WTC11 (cell line): Measurements from ENCODE around the gene BRPF1. TPM values are rescaled to one million over a fixed set of nuclear protein-coding genes. Genes with fewer than 3 reads are reported as not detected.

Experiments
- ATAC-seq: fragments of 200-7000 bp; cut with Tn5 transposase; 2 replicates; pipeline ENCODE4 v1.10.0; 2021; ENCODE audit warnings: mild to moderate bottlenecking, moderate library complexity
- CTCF ChIA-PET: fragments of 300-600 bp; sonication (Branson Sonifier 250); formaldehyde crosslinking; loops from one replicate; lab custom pipeline; 2021; ENCODE audit warnings: antibody characterized with exemption; lab: Charles Lee
- POLR2A ChIA-PET: fragments of 350-600 bp; sonication (Branson Sonifier 250); formaldehyde crosslinking; loops from one replicate; lab custom pipeline; 2021; ENCODE audit warnings: antibody characterized with exemption; lab: Charles Lee
- DNase-seq: peaks from one replicate; pipeline ENCODE4 v3.0.0; 2021; ENCODE audit warnings: low spot score
- H3K27ac Mint-ChIP-seq: 2 replicates; pipeline ENCODE4 v1.8.0; 2021; ENCODE audit warnings: mixed read lengths
- H3K27me3 Mint-ChIP-seq: 2 replicates; pipeline ENCODE4 v1.8.0; 2021; ENCODE audit warnings: low read depth, mild to moderate bottlenecking, moderate library complexity, mixed read lengths
- H3K36me3 Mint-ChIP-seq: 2 replicates; pipeline ENCODE4 v1.8.0; 2021; ENCODE audit warnings: mixed read lengths
- H3K4me1 Mint-ChIP-seq: 2 replicates; pipeline ENCODE4 v1.8.0; 2022; ENCODE audit warnings: mixed read lengths
- H3K4me3 Mint-ChIP-seq: 2 replicates; pipeline ENCODE4 v1.8.0; 2021; ENCODE audit warnings: mild to moderate bottlenecking, moderate library complexity, mixed read lengths
- H3K9me3 Mint-ChIP-seq: 2 replicates; pipeline ENCODE4 v1.8.0; 2021; ENCODE audit warnings: mixed read lengths
- CDX4 ChIP-seq: fragments of 250-450 bp; sonication (Bioruptor Pico); IDR thresholded peaks from 2 replicates; pipeline ENCODE4 v1.9.0; 2021; ENCODE audit warnings: moderate library complexity, mild to moderate bottlenecking, inconsistent platforms, borderline replicate concordance
- CREB1 ChIP-seq: sonication (generic); formaldehyde crosslinking; IDR thresholded peaks from 2 replicates; pipeline ENCODE4 v1.8.0; 2023; ENCODE audit warnings: mild to moderate bottlenecking, missing genetic modification reagents
- E2F5 ChIP-seq: sonication (generic); formaldehyde crosslinking; IDR thresholded peaks from 2 replicates; pipeline ENCODE4 v1.8.1; 2022; ENCODE audit warnings: mild to moderate bottlenecking, moderate library complexity, missing genetic modification reagents
- FOXK1 ChIP-seq: sonication (generic); formaldehyde crosslinking; IDR thresholded peaks from 2 replicates; pipeline ENCODE4 v1.8.0; 2022; ENCODE audit warnings: mild to moderate bottlenecking, moderate library complexity, missing genetic modification reagents
- GTF2I ChIP-seq: fragments of 250-450 bp; sonication (Bioruptor Pico); conservative IDR thresholded peaks from 2 replicates; pipeline ENCODE4 v1.4.0; 2021; ENCODE audit warnings: mild to moderate bottlenecking
- IRF2 ChIP-seq: sonication (generic); formaldehyde crosslinking; IDR thresholded peaks from 2 replicates; pipeline ENCODE4 v1.8.0; 2022; ENCODE audit warnings: low read depth, missing genetic modification reagents, borderline replicate concordance
- KAT7 ChIP-seq: sonication (generic); formaldehyde crosslinking; IDR thresholded peaks from 2 replicates; pipeline ENCODE4 v1.8.1; 2023; ENCODE audit warnings: missing genetic modification reagents, mild to moderate bottlenecking, borderline replicate concordance
- NFYB ChIP-seq: sonication (generic); formaldehyde crosslinking; conservative IDR thresholded peaks from 2 replicates; pipeline ENCODE4 v1.8.0; 2022; ENCODE audit warnings: low read depth, missing genetic modification reagents
- SMAD4 ChIP-seq: sonication (generic); formaldehyde crosslinking; IDR thresholded peaks from 2 replicates; pipeline ENCODE4 v1.8.0; 2022; ENCODE audit warnings: mild to moderate bottlenecking, missing genetic modification reagents
- ZMAT4 ChIP-seq: fragments of 250-450 bp; sonication (Bioruptor Pico); IDR thresholded peaks from 2 replicates; pipeline ENCODE4 v1.9.0; 2021; ENCODE audit warnings: mild to moderate bottlenecking
- ZNF219 ChIP-seq: sonication (generic); formaldehyde crosslinking; IDR thresholded peaks from 2 replicates; pipeline ENCODE4 v1.8.0; 2023; ENCODE audit warnings: missing genetic modification reagents, mild to moderate bottlenecking, borderline replicate concordance
- ZNF281 ChIP-seq: sonication (generic); formaldehyde crosslinking; IDR thresholded peaks from 2 replicates; pipeline ENCODE4 v1.8.0; 2023; ENCODE audit warnings: mild to moderate bottlenecking, missing genetic modification reagents
- ZNF317 ChIP-seq: sonication (generic); formaldehyde crosslinking; IDR thresholded peaks from 2 replicates; pipeline ENCODE4 v1.8.1; 2023; ENCODE audit warnings: low read depth, mild to moderate bottlenecking, moderate library complexity, missing genetic modification reagents, borderline replicate concordance
- ZNF671 ChIP-seq: fragments of 250-450 bp; sonication (Bioruptor Pico); IDR thresholded peaks from 2 replicates; pipeline ENCODE4 v1.8.0; 2021; ENCODE audit warnings: mild to moderate bottlenecking
- total RNA-seq: library from RNA; stranded (reverse); gene quantifications from 3 replicates; pipeline ENCODE4 v1.2.3, GENCODE V29; 2021
- TF ChIP-seq, protein P1 (sequence below): sonication (generic); formaldehyde crosslinking; IDR thresholded peaks from 2 replicates; pipeline ENCODE4 v1.8.1; 2022; ENCODE audit warnings: missing genetic modification reagents, borderline replicate concordance
- TF ChIP-seq, protein P2 (sequence below): fragments of 250-450 bp; sonication (Bioruptor Pico); IDR thresholded peaks from 2 replicates; pipeline ENCODE4 v1.9.0; 2021; ENCODE audit warnings: mild to moderate bottlenecking, borderline replicate concordance
- TF ChIP-seq, protein P3 (sequence below): sonication (generic); formaldehyde crosslinking; IDR thresholded peaks from 2 replicates; pipeline ENCODE4 v1.8.1; 2023; ENCODE audit warnings: mild to moderate bottlenecking, moderate library complexity, missing genetic modification reagents
- TF ChIP-seq, protein P4 (sequence below): sonication (generic); formaldehyde crosslinking; conservative IDR thresholded peaks from 2 replicates; pipeline ENCODE4 v1.8.1; 2023; ENCODE audit warnings: mild to moderate bottlenecking, low read depth, missing genetic modification reagents, moderate library complexity

The BRPF1 gene
- total RNA-seq, 1 experiment from 2014 or later, result 22.8 TPM

GRCh38 chr3:9731206-9732079 lies at the start of gene BRPF1 (continued):
- TF ChIP-seq, protein P1, sequence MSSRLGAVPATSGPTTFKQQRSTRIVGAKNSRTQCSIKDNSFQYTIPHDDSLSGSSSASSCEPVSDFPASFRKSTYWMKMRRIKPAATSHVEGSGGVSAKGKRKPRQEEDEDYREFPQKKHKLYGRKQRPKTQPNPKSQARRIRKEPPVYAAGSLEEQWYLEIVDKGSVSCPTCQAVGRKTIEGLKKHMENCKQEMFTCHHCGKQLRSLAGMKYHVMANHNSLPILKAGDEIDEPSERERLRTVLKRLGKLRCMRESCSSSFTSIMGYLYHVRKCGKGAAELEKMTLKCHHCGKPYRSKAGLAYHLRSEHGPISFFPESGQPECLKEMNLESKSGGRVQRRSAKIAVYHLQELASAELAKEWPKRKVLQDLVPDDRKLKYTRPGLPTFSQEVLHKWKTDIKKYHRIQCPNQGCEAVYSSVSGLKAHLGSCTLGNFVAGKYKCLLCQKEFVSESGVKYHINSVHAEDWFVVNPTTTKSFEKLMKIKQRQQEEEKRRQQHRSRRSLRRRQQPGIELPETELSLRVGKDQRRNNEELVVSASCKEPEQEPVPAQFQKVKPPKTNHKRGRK, result no peak
- TF ChIP-seq, protein P2, sequence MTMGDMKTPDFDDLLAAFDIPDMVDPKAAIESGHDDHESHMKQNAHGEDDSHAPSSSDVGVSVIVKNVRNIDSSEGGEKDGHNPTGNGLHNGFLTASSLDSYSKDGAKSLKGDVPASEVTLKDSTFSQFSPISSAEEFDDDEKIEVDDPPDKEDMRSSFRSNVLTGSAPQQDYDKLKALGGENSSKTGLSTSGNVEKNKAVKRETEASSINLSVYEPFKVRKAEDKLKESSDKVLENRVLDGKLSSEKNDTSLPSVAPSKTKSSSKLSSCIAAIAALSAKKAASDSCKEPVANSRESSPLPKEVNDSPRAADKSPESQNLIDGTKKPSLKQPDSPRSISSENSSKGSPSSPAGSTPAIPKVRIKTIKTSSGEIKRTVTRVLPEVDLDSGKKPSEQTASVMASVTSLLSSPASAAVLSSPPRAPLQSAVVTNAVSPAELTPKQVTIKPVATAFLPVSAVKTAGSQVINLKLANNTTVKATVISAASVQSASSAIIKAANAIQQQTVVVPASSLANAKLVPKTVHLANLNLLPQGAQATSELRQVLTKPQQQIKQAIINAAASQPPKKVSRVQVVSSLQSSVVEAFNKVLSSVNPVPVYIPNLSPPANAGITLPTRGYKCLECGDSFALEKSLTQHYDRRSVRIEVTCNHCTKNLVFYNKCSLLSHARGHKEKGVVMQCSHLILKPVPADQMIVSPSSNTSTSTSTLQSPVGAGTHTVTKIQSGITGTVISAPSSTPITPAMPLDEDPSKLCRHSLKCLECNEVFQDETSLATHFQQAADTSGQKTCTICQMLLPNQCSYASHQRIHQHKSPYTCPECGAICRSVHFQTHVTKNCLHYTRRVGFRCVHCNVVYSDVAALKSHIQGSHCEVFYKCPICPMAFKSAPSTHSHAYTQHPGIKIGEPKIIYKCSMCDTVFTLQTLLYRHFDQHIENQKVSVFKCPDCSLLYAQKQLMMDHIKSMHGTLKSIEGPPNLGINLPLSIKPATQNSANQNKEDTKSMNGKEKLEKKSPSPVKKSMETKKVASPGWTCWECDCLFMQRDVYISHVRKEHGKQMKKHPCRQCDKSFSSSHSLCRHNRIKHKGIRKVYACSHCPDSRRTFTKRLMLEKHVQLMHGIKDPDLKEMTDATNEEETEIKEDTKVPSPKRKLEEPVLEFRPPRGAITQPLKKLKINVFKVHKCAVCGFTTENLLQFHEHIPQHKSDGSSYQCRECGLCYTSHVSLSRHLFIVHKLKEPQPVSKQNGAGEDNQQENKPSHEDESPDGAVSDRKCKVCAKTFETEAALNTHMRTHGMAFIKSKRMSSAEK (CRISPR knock-in tag), result no peak
- TF ChIP-seq CREB1 (CRISPR knock-in tag) (no peak), ZNF671 (no peak), ZMAT4 (no peak), CDX4 (no peak), ZNF219 (CRISPR knock-in tag) (no peak), SMAD4 (CRISPR knock-in tag) (no peak)
- TF ChIP-seq, protein P3, sequence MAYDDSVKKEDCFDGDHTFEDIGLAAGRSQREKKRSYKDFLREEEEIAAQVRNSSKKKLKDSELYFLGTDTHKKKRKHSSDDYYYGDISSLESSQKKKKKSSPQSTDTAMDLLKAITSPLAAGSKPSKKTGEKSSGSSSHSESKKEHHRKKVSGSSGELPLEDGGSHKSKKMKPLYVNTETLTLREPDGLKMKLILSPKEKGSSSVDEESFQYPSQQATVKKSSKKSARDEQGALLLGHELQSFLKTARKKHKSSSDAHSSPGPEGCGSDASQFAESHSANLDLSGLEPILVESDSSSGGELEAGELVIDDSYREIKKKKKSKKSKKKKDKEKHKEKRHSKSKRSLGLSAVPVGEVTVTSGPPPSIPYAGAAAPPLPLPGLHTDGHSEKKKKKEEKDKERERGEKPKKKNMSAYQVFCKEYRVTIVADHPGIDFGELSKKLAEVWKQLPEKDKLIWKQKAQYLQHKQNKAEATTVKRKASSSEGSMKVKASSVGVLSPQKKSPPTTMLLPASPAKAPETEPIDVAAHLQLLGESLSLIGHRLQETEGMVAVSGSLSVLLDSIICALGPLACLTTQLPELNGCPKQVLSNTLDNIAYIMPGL, result peak; percentile 80; the same call in 1 of the 2 replicates

DNA sequence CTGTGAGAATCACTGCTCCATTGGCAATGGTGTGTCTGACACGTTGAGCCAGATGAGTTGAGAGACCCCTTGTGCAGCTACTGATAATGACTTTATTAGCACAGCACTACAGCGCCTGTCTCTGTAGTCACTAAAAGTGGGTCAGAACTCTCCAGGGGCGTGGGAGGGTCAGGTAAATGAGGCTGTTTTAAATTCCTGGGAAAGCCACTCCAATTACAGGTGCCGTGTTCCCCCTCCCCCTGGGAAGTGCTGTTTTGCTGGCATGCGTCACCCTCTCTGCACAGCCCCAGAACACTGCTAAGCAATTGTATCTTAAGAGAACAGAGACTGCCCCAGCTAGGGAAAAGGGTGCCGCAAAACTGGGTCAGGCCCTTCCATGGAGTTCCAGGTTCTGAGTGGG lies 49.4 kb upstream of the BRPF1 start:
- ATAC-seq, result no peak; the same call in 1 of the 2 replicates
- DNase-seq, result no peak
- ChIA-PET POLR2A (no interaction called here), CTCF (interaction anchor here (1.4 kb wide), 1 partner anchor 179 kb away, joined by 4 read pairs; no protein-coding TSS in a partner anchor)
- Mint-ChIP-seq H3K27me3 (no peaks in the 10 kb centered on the region), H3K27ac (no peak overlapping the region), H3K9me3 (no peaks in the 10 kb centered on the region), H3K4me3 (no peak overlapping the region), H3K4me1 (no peaks in the 10 kb centered on the region), H3K36me3 (peaks cover 42% of the 10 kb centered on the region)
- no peak for TF ChIP-seq KAT7 (CRISPR knock-in tag)
- no peak for TF ChIP-seq GTF2I
- no peak for TF ChIP-seq ZNF317 (CRISPR knock-in tag)
- no peak for TF ChIP-seq IRF2 (CRISPR knock-in tag)
- TF ChIP-seq ZNF281, result no peak
- TF ChIP-seq NFYB (CRISPR knock-in tag), result no peak
- no peak for TF ChIP-seq FOXK1
- TF ChIP-seq, protein P4, sequence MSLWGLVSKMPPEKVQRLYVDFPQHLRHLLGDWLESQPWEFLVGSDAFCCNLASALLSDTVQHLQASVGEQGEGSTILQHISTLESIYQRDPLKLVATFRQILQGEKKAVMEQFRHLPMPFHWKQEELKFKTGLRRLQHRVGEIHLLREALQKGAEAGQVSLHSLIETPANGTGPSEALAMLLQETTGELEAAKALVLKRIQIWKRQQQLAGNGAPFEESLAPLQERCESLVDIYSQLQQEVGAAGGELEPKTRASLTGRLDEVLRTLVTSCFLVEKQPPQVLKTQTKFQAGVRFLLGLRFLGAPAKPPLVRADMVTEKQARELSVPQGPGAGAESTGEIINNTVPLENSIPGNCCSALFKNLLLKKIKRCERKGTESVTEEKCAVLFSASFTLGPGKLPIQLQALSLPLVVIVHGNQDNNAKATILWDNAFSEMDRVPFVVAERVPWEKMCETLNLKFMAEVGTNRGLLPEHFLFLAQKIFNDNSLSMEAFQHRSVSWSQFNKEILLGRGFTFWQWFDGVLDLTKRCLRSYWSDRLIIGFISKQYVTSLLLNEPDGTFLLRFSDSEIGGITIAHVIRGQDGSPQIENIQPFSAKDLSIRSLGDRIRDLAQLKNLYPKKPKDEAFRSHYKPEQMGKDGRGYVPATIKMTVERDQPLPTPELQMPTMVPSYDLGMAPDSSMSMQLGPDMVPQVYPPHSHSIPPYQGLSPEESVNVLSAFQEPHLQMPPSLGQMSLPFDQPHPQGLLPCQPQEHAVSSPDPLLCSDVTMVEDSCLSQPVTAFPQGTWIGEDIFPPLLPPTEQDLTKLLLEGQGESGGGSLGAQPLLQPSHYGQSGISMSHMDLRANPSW (CRISPR knock-in tag), result no peak
- no peak for TF ChIP-seq E2F5 (CRISPR knock-in tag)
